Vagina (tissue), 2 donors: Measurements from ENCODE around the gene DCT. TPM values are rescaled to one million over a fixed set of nuclear protein-coding genes. Genes with fewer than 3 reads are reported as not detected.

Source experiments
- DNase-seq, 2 donors: peaks; one replicate each; pipeline ENCODE4 v3.0.0-alpha.2; 2017; ENCODE audit errors: extremely low spot score in 2 of 2
- H3K27ac ChIP-seq: fragments of 200-600 bp; sonication (generic); one replicate; pipeline ENCODE4 v1.5.1; 2019
- H3K27me3 ChIP-seq: fragments of 200-600 bp; sonication (generic); one replicate; pipeline ENCODE4 v1.5.1; 2019
- H3K36me3 ChIP-seq, 2 donors: fragments of 200-600 bp; sonication (generic); one replicate each; pipeline ENCODE4 v1.5.1; 2017 to 2019
- H3K4me1 ChIP-seq: fragments of 200-600 bp; sonication (generic); one replicate; pipeline ENCODE4 v1.5.1; 2019
- H3K4me3 ChIP-seq, 2 donors: fragments of 200-600 bp; sonication (generic); 1 replicate in 1 of 2; 2 replicates in 1 of 2; pipeline ENCODE4 v1.5.1; 2016 to 2019
- H3K9me3 ChIP-seq: fragments of 200-600 bp; sonication (generic); one replicate; pipeline ENCODE4 v1.5.1; 2019
- CTCF ChIP-seq, 3 experiments: fragments of 450-650 bp in 2 of 3; fragments of 200-600 bp in 1 of 3; sonication (generic) in 1 of 3; IDR thresholded peaks; one replicate each; pipeline ENCODE4 v1.5.1; 2017 to 2019; ENCODE audit warnings: antibody characterized with exemption in 3 of 3, mild to moderate bottlenecking in 2 of 3, moderate library complexity in 2 of 3
- POLR2A ChIP-seq, 2 donors: fragments of 450-650 bp; IDR thresholded peaks; one replicate each; pipeline ENCODE4 v1.6.1; 2017; ENCODE audit warnings: antibody characterized with exemption in 2 of 2, mild to moderate bottlenecking in 2 of 2, moderate library complexity in 2 of 2
- POLR2AphosphoS5 ChIP-seq, 2 donors: sonication (generic); formaldehyde crosslinking; IDR thresholded peaks; one replicate each; pipeline ENCODE4 v1.9.0; 2017; ENCODE audit warnings: antibody characterized with exemption in 2 of 2, mild to moderate bottlenecking in 2 of 2, low read depth in 1 of 2; ENCODE audit not compliant: insufficient read depth in 1 of 2
- intact Hi-C: fragments of 100-400 bp; cut with DNase I; formaldehyde crosslinking; loops from one replicate; pipeline ENCODE4 v1.15.1; 2023
- total RNA-seq: library from RNA; depleted of rRNA; stranded (reverse); fragments of >200 nt; gene quantifications from one replicate; pipeline ENCODE4 v1.2.3, GENCODE V29; 2016

The DCT gene
- total RNA-seq, 1 donor from 2014 or later, result not detected

- Histone ChIP-seq H3K27ac (no peak overlapping the region), H3K4me3 (no peak overlapping the region), H3K9me3 (no peaks in the 10 kb centered on the region), H3K36me3 (no peaks in the 10 kb centered on the region), H3K27me3 (no peaks in the 10 kb centered on the region), H3K4me1 (no peaks in the 10 kb centered on the region)
- TF ChIP-seq POLR2AphosphoS5 (IDR thresholded peaks at IDR 0.05; ENCODE audit: insufficient read depth in 1 of 2, low read depth in 1 of 2) (no peak), CTCF (IDR thresholded peaks at IDR 0.05) (no peak), POLR2A (IDR thresholded peaks at IDR 0.05) (no peak)
- DNase-seq, result no peak
- intact Hi-C loops, result no loop called here
These were observed 16.3 kb upstream of the DCT start for GRCh38 chr13:94495806-94496205.

- intact Hi-C loops, result no loop called here
- no peaks in the 10 kb centered on the region for H3K4me1 ChIP-seq
- no peak overlapping the region for H3K27ac ChIP-seq
- no peaks in the 10 kb centered on the region for H3K36me3 ChIP-seq
- TF ChIP-seq CTCF (IDR thresholded peaks at IDR 0.05), result no peak
- TF ChIP-seq POLR2AphosphoS5 (IDR thresholded peaks at IDR 0.05; ENCODE audit: insufficient read depth in 1 of 2, low read depth in 1 of 2), result no peak
- no peak for TF ChIP-seq POLR2A (IDR thresholded peaks at IDR 0.05)
- H3K27me3 ChIP-seq, result no peaks in the 10 kb centered on the region
- no peak for DNase-seq
- no peak overlapping the region for H3K4me3 ChIP-seq
- H3K9me3 ChIP-seq, result no peaks in the 10 kb centered on the region
These were observed 14.5 kb upstream of the DCT start for GRCh38 chr13:94494026-94494425.

GRCh38 chr13:94487043-94487442 is 7.6 kb upstream of the DCT start:
- Histone ChIP-seq H3K27me3 (no peaks in the 10 kb centered on the region), H3K36me3 (no peaks in the 10 kb centered on the region), H3K9me3 (no peaks in the 10 kb centered on the region), H3K4me3 (no peak overlapping the region), H3K27ac (no peak overlapping the region), H3K4me1 (no peaks in the 10 kb centered on the region)
- TF ChIP-seq CTCF (IDR thresholded peaks at IDR 0.05), result no peak
- TF ChIP-seq POLR2A (IDR thresholded peaks at IDR 0.05), result no peak
- no peak for TF ChIP-seq POLR2AphosphoS5 (IDR thresholded peaks at IDR 0.05; ENCODE audit: insufficient read depth in 1 of 2, low read depth in 1 of 2)
- no peak for DNase-seq
- intact Hi-C loops, result no loop called here

- intact Hi-C loops, result no loop called here
- H3K27me3 ChIP-seq, result no peaks in the 10 kb centered on the region
- no peak overlapping the region for H3K27ac ChIP-seq
- TF ChIP-seq CTCF (IDR thresholded peaks at IDR 0.05), result no peak
- no peak for TF ChIP-seq POLR2AphosphoS5 (IDR thresholded peaks at IDR 0.05; ENCODE audit: insufficient read depth in 1 of 2, low read depth in 1 of 2)
- no peak for TF ChIP-seq POLR2A (IDR thresholded peaks at IDR 0.05)
- no peaks in the 10 kb centered on the region for H3K4me1 ChIP-seq
- no peaks in the 10 kb centered on the region for H3K9me3 ChIP-seq
- no peak overlapping the region for H3K4me3 ChIP-seq
- no peak for DNase-seq
- no peaks in the 10 kb centered on the region for H3K36me3 ChIP-seq
These were observed 4.5 kb upstream of the DCT start for GRCh38 chr13:94483970-94484369.

GRCh38 chr13:94481941-94482340 is 2.5 kb upstream of the DCT start:
- TF ChIP-seq CTCF (IDR thresholded peaks at IDR 0.05) (no peak), POLR2A (IDR thresholded peaks at IDR 0.05) (no peak), POLR2AphosphoS5 (IDR thresholded peaks at IDR 0.05; ENCODE audit: insufficient read depth in 1 of 2, low read depth in 1 of 2) (no peak)
- DNase-seq, result no peak
- Histone ChIP-seq H3K4me1 (no peaks in the 10 kb centered on the region), H3K27ac (no peak overlapping the region), H3K36me3 (no peaks in the 10 kb centered on the region), H3K9me3 (no peaks in the 10 kb centered on the region), H3K4me3 (no peak overlapping the region), H3K27me3 (no peaks in the 10 kb centered on the region)
- intact Hi-C loops, result no loop called here
